Measurements from ENCODE around the gene RBPJL. TPM values are rescaled to one million over a fixed set of nuclear protein-coding genes. Genes with fewer than 3 reads are reported as not detected.
"Not testable (repeated sequence)": the region's sequence is repeated elsewhere in the genome, so short reads cannot be mapped to it uniquely, and the experiment has no call there.

The RBPJL gene
- total RNA-seq, 1 experiment from 2014 or later, result not detected

DNA sequence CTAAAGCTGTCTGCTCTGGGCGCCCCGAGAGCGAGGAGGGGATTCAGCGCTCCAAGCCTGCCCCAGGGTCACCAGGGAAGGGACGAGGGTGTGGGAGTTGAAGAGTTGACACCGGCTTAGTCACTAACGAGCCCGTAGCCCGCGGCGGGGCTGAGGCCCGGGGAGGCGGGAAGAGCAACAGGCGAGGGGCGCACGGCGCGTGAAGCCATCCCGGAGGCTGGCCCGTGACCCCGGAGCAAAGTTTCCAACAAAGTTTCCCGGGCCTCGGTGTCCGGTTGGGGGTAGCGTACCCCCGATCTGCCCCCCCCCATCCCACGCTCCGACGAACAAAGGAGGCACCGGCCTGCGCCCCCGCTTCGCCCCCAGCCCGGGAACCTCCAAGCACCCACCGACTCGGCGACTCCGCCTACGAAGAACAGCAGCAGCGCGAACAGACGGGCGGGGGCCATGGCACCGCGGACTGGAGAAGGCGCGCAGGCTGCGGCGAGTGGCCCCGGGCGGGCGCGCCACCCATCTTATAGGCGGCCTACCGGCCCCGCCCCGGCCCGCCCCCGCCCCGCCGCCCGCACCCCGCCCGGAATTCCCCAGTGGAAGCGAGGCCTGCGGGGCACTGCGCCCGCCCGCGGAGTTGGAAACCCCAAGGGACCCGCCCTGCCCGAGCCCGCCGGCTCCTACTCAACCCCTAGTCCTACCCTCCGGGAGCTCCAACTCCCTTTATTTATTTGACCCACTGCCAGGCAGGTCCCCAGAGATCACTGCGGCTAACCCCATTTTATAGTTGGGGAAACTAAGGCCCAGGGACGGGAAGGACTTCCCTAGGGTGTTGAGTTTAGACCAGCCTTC, 41.5 kb downstream of the RBPJL start, which contains the start of gene SDC4:
SDC4 (minus strand) TSS at position 489 of the 843 bp plus-strand sequence; CDS start at position 449, 40 bp downstream.
- Histone ChIP-seq H3K9me3 (ENCODE audit: low read length) (no peaks in the 10 kb centered on the region), H3F3A (ENCODE audit: low read length, unreplicated experiment) (peaks cover 21% of the 10 kb centered on the region), H3K36me3 (ENCODE audit: low read depth, low read length) (no peaks in the 10 kb centered on the region), H3K27ac (ENCODE audit: low read length) (peak within 1 kb of the TSS; percentile 95), H4K20me1 (ENCODE audit: low read length) (peaks cover 23% of the 10 kb centered on the region), H2AFZ (ENCODE audit: low read length) (peak within 1 kb of the TSS; percentile 88), H3K4me3 (ENCODE audit: low read length) (peak within 1 kb of the TSS; percentile 97), H3K4me1 (ENCODE audit: insufficient read depth, low read length) (peaks cover 45% of the 10 kb centered on the region), H3K9ac (ENCODE audit: low read length) (peak within 1 kb of the TSS; percentile 91), H3K79me2 (ENCODE audit: low read length) (peaks cover 48% of the 10 kb centered on the region), H3K4me2 (ENCODE audit: low read length) (peak within 1 kb of the TSS; percentile 98), H3K27me3 (ENCODE audit: low read length) (no peaks in the 10 kb centered on the region), H3K9me2 (replicated peaks; ENCODE audit: low read length) (no peaks in the 10 kb centered on the region)
- CTCF ChIA-PET, result interaction anchor here (0.6 to 1.4 kb wide), 4 partner anchors 13 to 36 kb away, joined by 3 to 5 read pairs (median 4); partner anchors contain the start of gene SYS1
- TF ChIP-seq, protein P1, sequence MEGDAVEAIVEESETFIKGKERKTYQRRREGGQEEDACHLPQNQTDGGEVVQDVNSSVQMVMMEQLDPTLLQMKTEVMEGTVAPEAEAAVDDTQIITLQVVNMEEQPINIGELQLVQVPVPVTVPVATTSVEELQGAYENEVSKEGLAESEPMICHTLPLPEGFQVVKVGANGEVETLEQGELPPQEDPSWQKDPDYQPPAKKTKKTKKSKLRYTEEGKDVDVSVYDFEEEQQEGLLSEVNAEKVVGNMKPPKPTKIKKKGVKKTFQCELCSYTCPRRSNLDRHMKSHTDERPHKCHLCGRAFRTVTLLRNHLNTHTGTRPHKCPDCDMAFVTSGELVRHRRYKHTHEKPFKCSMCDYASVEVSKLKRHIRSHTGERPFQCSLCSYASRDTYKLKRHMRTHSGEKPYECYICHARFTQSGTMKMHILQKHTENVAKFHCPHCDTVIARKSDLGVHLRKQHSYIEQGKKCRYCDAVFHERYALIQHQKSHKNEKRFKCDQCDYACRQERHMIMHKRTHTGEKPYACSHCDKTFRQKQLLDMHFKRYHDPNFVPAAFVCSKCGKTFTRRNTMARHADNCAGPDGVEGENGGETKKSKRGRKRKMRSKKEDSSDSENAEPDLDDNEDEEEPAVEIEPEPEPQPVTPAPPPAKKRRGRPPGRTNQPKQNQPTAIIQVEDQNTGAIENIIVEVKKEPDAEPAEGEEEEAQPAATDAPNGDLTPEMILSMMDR (conservative IDR thresholded peaks at IDR 0.05; ENCODE audit: low read depth, low read length), result no peak
- no peak for TF ChIP-seq EZH2phosphoT487 (IDR thresholded peaks at IDR 0.05; ENCODE audit: borderline replicate concordance, low read length)
- no peak for TF ChIP-seq EZH2 (IDR thresholded peaks at IDR 0.05; ENCODE audit: low read length, unreplicated experiment)
- ATAC-seq (peak; percentile 20), DNase-seq (peak; percentile 71)
- POLR2A ChIA-PET (ENCODE audit: unreplicated experiment), result interaction anchor here (1.0 kb wide), 2 partner anchors 11 to 14 kb away, joined by 3 read pairs; no protein-coding TSS in a partner anchor
- BruUV-seq (replicated peaks), result no TSS peak
- intact Hi-C loops (cut with micrococcal nuclease), result loop anchor here (10.0 kb wide), 1 partner anchor 427 kb away; no protein-coding TSS in a partner anchor

DNA sequence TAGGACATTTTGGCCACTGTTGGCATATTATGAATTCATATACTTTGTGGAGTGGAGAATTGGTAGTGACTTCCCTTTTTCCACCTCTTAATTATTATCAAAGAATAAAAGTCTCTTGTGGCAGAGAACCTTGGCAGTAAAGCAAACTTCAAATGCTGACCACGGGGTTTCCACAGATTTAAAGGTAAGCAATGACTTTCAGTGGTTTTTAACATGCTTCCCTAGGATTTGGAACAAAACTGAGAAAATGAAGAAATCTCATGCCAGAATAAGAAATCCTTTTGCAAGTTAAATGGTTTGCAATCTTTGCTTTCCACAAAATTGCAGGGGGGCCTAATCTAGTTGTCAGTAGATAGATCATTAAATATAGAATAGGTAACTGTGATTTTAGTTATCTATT, 43.6 kb downstream of the RBPJL start:
- ATAC-seq (no peak), DNase-seq (no peak)
- TF ChIP-seq, protein P1 (conservative IDR thresholded peaks at IDR 0.05; ENCODE audit: low read depth, low read length), result no peak
- TF ChIP-seq EZH2 (IDR thresholded peaks at IDR 0.05; ENCODE audit: low read length, unreplicated experiment) (no peak), EZH2phosphoT487 (IDR thresholded peaks at IDR 0.05; ENCODE audit: borderline replicate concordance, low read length) (no peak)
- Histone ChIP-seq H2AFZ (ENCODE audit: low read length) (no peak overlapping the region), H4K20me1 (ENCODE audit: low read length) (peaks cover 23% of the 10 kb centered on the region), H3K27ac (ENCODE audit: low read length) (no peak overlapping the region), H3K4me1 (ENCODE audit: insufficient read depth, low read length) (peaks cover 32% of the 10 kb centered on the region), H3K4me3 (ENCODE audit: low read length) (no peak overlapping the region), H3K27me3 (ENCODE audit: low read length) (no peaks in the 10 kb centered on the region), H3K36me3 (ENCODE audit: low read depth, low read length) (no peaks in the 10 kb centered on the region), H3K9ac (ENCODE audit: low read length) (no peak overlapping the region), H3K9me2 (replicated peaks; ENCODE audit: low read length) (no peaks in the 10 kb centered on the region), H3K79me2 (ENCODE audit: low read length) (peaks cover 30% of the 10 kb centered on the region), H3K9me3 (ENCODE audit: low read length) (no peaks in the 10 kb centered on the region), H3F3A (ENCODE audit: low read length, unreplicated experiment) (peaks cover 21% of the 10 kb centered on the region), H3K4me2 (ENCODE audit: low read length) (no peak overlapping the region)
- intact Hi-C loops (cut with micrococcal nuclease), result no loop called here
- BruUV-seq (replicated peaks), result no TSS peak
- POLR2A ChIA-PET (ENCODE audit: unreplicated experiment), result no interaction called here
- CTCF ChIA-PET, result no interaction called here

DNA sequence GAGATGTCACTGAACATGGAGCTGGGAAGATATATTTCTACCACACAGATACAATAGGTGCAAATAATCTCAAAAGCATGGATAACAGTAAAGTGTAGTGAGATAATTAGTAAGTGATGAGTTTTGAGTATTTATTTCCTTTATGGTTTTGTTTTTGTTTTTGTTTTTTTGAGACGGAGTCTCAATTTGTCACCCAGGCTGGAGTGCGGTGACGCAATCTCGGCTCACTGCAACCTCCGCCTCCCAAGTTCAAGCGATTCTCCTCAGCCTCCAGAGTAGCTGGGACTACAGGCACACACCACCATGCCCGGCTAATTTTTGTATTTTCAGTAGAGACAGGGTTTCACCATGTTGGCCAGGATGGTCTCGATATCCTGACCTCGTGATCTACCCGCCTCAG, 44.2 kb downstream of the RBPJL start:
- H3K4me3 ChIP-seq (ENCODE audit: low read length); H3K9me3 ChIP-seq (ENCODE audit: low read length); CTCF ChIA-PET; H3K9me2 ChIP-seq (replicated peaks; ENCODE audit: low read length); POLR2A ChIA-PET (ENCODE audit: unreplicated experiment); ATAC-seq; H2AFZ ChIP-seq (ENCODE audit: low read length); H3K27me3 ChIP-seq (ENCODE audit: low read length); H3K36me3 ChIP-seq (ENCODE audit: low read depth, low read length); intact Hi-C loops (cut with micrococcal nuclease); H3K27ac ChIP-seq (ENCODE audit: low read length); BruUV-seq (replicated peaks); H3K9ac ChIP-seq (ENCODE audit: low read length); H3K4me2 ChIP-seq (ENCODE audit: low read length); DNase-seq: not testable (repeated sequence)
- peaks cover 20% of the 10 kb centered on the region for H3F3A ChIP-seq (ENCODE audit: low read length, unreplicated experiment)
- peaks cover 24% of the 10 kb centered on the region for H3K79me2 ChIP-seq (ENCODE audit: low read length)
- H3K4me1 ChIP-seq (ENCODE audit: insufficient read depth, low read length), result peaks cover 32% of the 10 kb centered on the region
- peaks cover 22% of the 10 kb centered on the region for H4K20me1 ChIP-seq (ENCODE audit: low read length)
